Esophagus muscularis mucosa (tissue), 4 donors: ENCODE measurements around the gene LY6G6D. TPM values are rescaled to one million over a fixed set of nuclear protein-coding genes. Genes with fewer than 3 reads are reported as not detected.

Experiments used
- DNase-seq: peaks from one replicate; pipeline ENCODE4 v3.0.0-alpha.2; 2017; ENCODE audit errors: extremely low spot score
- H3K27ac ChIP-seq, 4 donors: fragments of 200-600 bp; sonication (generic); replicated peaks in 1 of 4; 1 replicate in 3 of 4; 2 replicates in 1 of 4; pipeline ENCODE4 v1.5.1; 2016 to 2019; ENCODE audit warnings: mild to moderate bottlenecking in 1 of 4
- H3K27me3 ChIP-seq, 4 donors: fragments of 200-600 bp; sonication (generic); one replicate each; pipeline versions ENCODE4 v1.5.1 to v1.6.0; 2016 to 2019
- H3K36me3 ChIP-seq, 4 donors: fragments of 200-600 bp; sonication (generic); one replicate each; pipeline ENCODE4 v1.5.1; 2016 to 2019
- H3K4me1 ChIP-seq, 4 donors: fragments of 200-600 bp; sonication (generic); one replicate each; pipeline ENCODE4 v1.5.1; 2016 to 2019
- H3K4me3 ChIP-seq, 4 donors: fragments of 200-600 bp; sonication (generic); 1 replicate in 2 of 4; 2 replicates in 2 of 4; pipeline ENCODE4 v1.5.1; 2016 to 2019; ENCODE audit warnings: mild to moderate bottlenecking in 4 of 4, moderate library complexity in 1 of 4
- H3K9me3 ChIP-seq, 4 donors: fragments of 200-600 bp; sonication (generic); 1 replicate in 3 of 4; 2 replicates in 1 of 4; pipeline ENCODE4 v1.5.1; 2016 to 2019
- CTCF ChIP-seq, 3 experiments: fragments of 200-600 bp in 2 of 3; fragments of 450-650 bp in 1 of 3; sonication (generic) in 2 of 3; IDR thresholded peaks; one replicate each; pipeline ENCODE4 v1.5.1; 2017 to 2019; ENCODE audit warnings: antibody characterized with exemption in 3 of 3, mild to moderate bottlenecking in 2 of 3, moderate library complexity in 1 of 3
- EP300 ChIP-seq: sonication (generic); formaldehyde crosslinking; IDR thresholded peaks from one replicate; pipeline ENCODE4 v1.6.1; 2017; ENCODE audit warnings: antibody characterized with exemption
- POLR2A ChIP-seq: fragments of 450-650 bp; IDR thresholded peaks from one replicate; pipeline ENCODE4 v1.6.1; 2017; ENCODE audit warnings: antibody characterized with exemption, moderate library complexity, mild to moderate bottlenecking, low read depth
- POLR2AphosphoS5 ChIP-seq, 2 donors: sonication (generic); formaldehyde crosslinking; IDR thresholded peaks; one replicate each; pipeline ENCODE4 v1.6.1; 2017; ENCODE audit warnings: antibody characterized with exemption in 2 of 2
- WGBS: methylation state at CpG from one replicate; pipeline ENCODE4 v1.1.5; 2018; 5-methylcytosine and 5-hydroxymethylcytosine counted together
- intact Hi-C: fragments of 100-400 bp; cut with DNase I; formaldehyde crosslinking; loops from one replicate; pipeline ENCODE4 v1.15.1; 2023
- total RNA-seq, 4 donors: library from RNA; depleted of rRNA; stranded (reverse); fragments of >200 nt; gene quantifications; one replicate each; pipeline versions ENCODE4 v1.1.0 to v1.2.1, GENCODE V29; 2016

Gene LY6G6D
- total RNA-seq, 4 donors from 2014 or later: not detected

- 53% methylated on average over 1 of the region's 1 CpG for WGBS
- Histone ChIP-seq H3K4me1 (peaks cover 9 to 30% (median 21%) of the 10 kb centered on the region in 4 donors), H3K9me3 (no peaks in the 10 kb centered on the region), H3K36me3 (peaks cover 0 to 8% (median 0%) of the 10 kb centered on the region in 4 donors), H3K27me3 (no peaks in the 10 kb centered on the region), H3K27ac (no peak overlapping the region), H3K4me3 (no peak overlapping the region)
- intact Hi-C loops: no loop called here
- TF ChIP-seq EP300: no peak
- no peak for TF ChIP-seq POLR2AphosphoS5 (IDR thresholded peaks at IDR 0.05)
- TF ChIP-seq POLR2A: no peak
- no peak for TF ChIP-seq CTCF (IDR thresholded peaks at IDR 0.05)
- DNase-seq: no peak
These were observed 29.3 kb downstream of the LY6G6D start for GRCh38 chr6:31744422-31744821.

GRCh38 chr6:31749301-31750036 lies 34.3 kb downstream of the LY6G6D start:
- intact Hi-C loops: no loop called here
- TF ChIP-seq POLR2AphosphoS5 (IDR thresholded peaks at IDR 0.05) (no peak), POLR2A (no peak), EP300 (no peak)
- H3K27me3 ChIP-seq: no peaks in the 10 kb centered on the region
- no peak overlapping the region for H3K4me3 ChIP-seq
- H3K36me3 ChIP-seq: no peaks in the 10 kb centered on the region
- H3K4me1 ChIP-seq: peaks cover 0 to 18% (median 10%) of the 10 kb centered on the region in 4 donors
- H3K9me3 ChIP-seq: no peaks in the 10 kb centered on the region
- 92% methylated on average over 8 of the region's 8 CpGs for WGBS
- H3K27ac ChIP-seq: no peak overlapping the region
- no peak for DNase-seq

- 84% methylated on average over 7 of the region's 7 CpGs for WGBS
- Histone ChIP-seq H3K36me3 (no peaks in the 10 kb centered on the region), H3K4me1 (peaks cover 0 to 18% (median 10%) of the 10 kb centered on the region in 4 donors), H3K27me3 (no peaks in the 10 kb centered on the region), H3K4me3 (no peak overlapping the region), H3K9me3 (no peaks in the 10 kb centered on the region), H3K27ac (no peak overlapping the region)
- no peak for DNase-seq
- TF ChIP-seq CTCF (IDR thresholded peaks at IDR 0.05) (no peak), POLR2A (no peak), EP300 (no peak), POLR2AphosphoS5 (IDR thresholded peaks at IDR 0.05) (no peak)
- intact Hi-C loops: no loop called here
These were observed 35.4 kb downstream of the LY6G6D start for GRCh38 chr6:31750411-31751022.

- Histone ChIP-seq H3K27me3 (no peaks in the 10 kb centered on the region), H3K9me3 (no peaks in the 10 kb centered on the region), H3K36me3 (no peaks in the 10 kb centered on the region), H3K4me1 (peaks cover 0 to 3% (median under 1%) of the 10 kb centered on the region in 4 donors), H3K4me3 (no peak overlapping the region), H3K27ac (no peak overlapping the region)
- DNase-seq: no peak
- TF ChIP-seq EP300 (no peak), POLR2A (no peak), CTCF (IDR thresholded peaks at IDR 0.05) (no peak), POLR2AphosphoS5 (IDR thresholded peaks at IDR 0.05) (no peak)
- WGBS: 75% methylated on average over 8 of the region's 8 CpGs
- intact Hi-C loops: no loop called here
These were observed 37.7 kb downstream of the LY6G6D start for GRCh38 chr6:31752739-31753319.

- TF ChIP-seq POLR2AphosphoS5 (IDR thresholded peaks at IDR 0.05) (no peak), POLR2A (no peak), EP300 (no peak), CTCF (IDR thresholded peaks at IDR 0.05) (no peak)
- intact Hi-C loops: no loop called here
- Histone ChIP-seq H3K4me3 (no peak overlapping the region), H3K36me3 (peaks cover 0 to 5% (median 0%) of the 10 kb centered on the region in 4 donors), H3K9me3 (no peaks in the 10 kb centered on the region), H3K27me3 (no peaks in the 10 kb centered on the region), H3K4me1 (peaks cover under 1 to 5% (median 2%) of the 10 kb centered on the region in 4 donors), H3K27ac (no peak overlapping the region)
- 100% methylated on average over 2 of the region's 2 CpGs for WGBS
- no peak for DNase-seq
These were observed 43.1 kb downstream of the LY6G6D start for GRCh38 chr6:31758281-31758680.
